CD8-positive, alpha-beta memory T cell (primary cell): ENCODE measurements around the gene C1RL. TPM values are rescaled to one million over a fixed set of nuclear protein-coding genes. Genes with fewer than 3 reads are reported as not detected.

Experiments used
- CTCF ChIA-PET: fragments of 350-600 bp; sonication (Branson Sonifier 250); formaldehyde crosslinking; loops from one replicate; lab custom pipeline; 2021; ENCODE audit warnings: antibody characterized with exemption; lab: Charles Lee
- POLR2A ChIA-PET: fragments of 350-600 bp; sonication (Branson Sonifier 250); formaldehyde crosslinking; loops from one replicate; lab custom pipeline; 2021; ENCODE audit warnings: antibody characterized with exemption; lab: Charles Lee
- DNase-seq, 5 donors: peaks; one replicate each; pipeline versions ENCODE4 v3.0.0 to v3.0.0-alpha.2; 2020 to 2022; ENCODE audit warnings: mixed read lengths in 1 of 5
- H3K27ac ChIP-seq: one replicate; pipeline ENCODE4 v1.7.0; 2013; ENCODE audit warnings: low read depth, mild to moderate bottlenecking, low read length, moderate library complexity
- H3K27me3 ChIP-seq: 2 replicates; pipeline ENCODE4 v1.7.0; 2013; ENCODE audit warnings: low read length, mild to moderate bottlenecking; ENCODE audit not compliant: insufficient read depth, poor library complexity, severe bottlenecking
- H3K36me3 ChIP-seq: 2 replicates; pipeline ENCODE4 v1.7.0; 2013; ENCODE audit warnings: mild to moderate bottlenecking, low read length, moderate library complexity; ENCODE audit not compliant: insufficient read depth
- H3K4me1 ChIP-seq: 2 replicates; pipeline ENCODE4 v1.7.0; 2013; ENCODE audit warnings: mild to moderate bottlenecking, low read length, moderate library complexity; ENCODE audit not compliant: insufficient read depth
- H3K4me3 ChIP-seq: 2 replicates; pipeline ENCODE4 v1.7.0; 2013; ENCODE audit warnings: mild to moderate bottlenecking, low read length
- H3K9me3 ChIP-seq: 2 replicates; pipeline ENCODE4 v1.7.0; 2013; ENCODE audit warnings: mild to moderate bottlenecking, low read length
- H3K27ac Mint-ChIP-seq, 8 donors: one replicate each; pipeline ENCODE4 v1.8.0; 2020 to 2021; ENCODE audit warnings: mixed read lengths in 8 of 8, mild to moderate bottlenecking in 6 of 8, inconsistent platforms in 3 of 8, moderate library complexity in 3 of 8
- H3K27me3 Mint-ChIP-seq, 2 donors: one replicate each; pipeline ENCODE4 v1.8.0; 2020 to 2021; ENCODE audit warnings: mixed read lengths in 2 of 2, mild to moderate bottlenecking in 1 of 2, moderate library complexity in 1 of 2
- H3K36me3 Mint-ChIP-seq, 3 donors: one replicate each; pipeline ENCODE4 v1.8.0; 2020 to 2021; ENCODE audit warnings: mixed read lengths in 3 of 3, inconsistent platforms in 1 of 3, mild to moderate bottlenecking in 1 of 3
- H3K4me1 Mint-ChIP-seq, 3 donors: one replicate each; pipeline ENCODE4 v1.8.0; 2020 to 2021; ENCODE audit warnings: mixed read lengths in 3 of 3, inconsistent platforms in 1 of 3, mild to moderate bottlenecking in 1 of 3
- H3K4me3 Mint-ChIP-seq, 7 donors: one replicate each; pipeline ENCODE4 v1.8.0; 2020 to 2021; ENCODE audit warnings: mixed read lengths in 7 of 7, mild to moderate bottlenecking in 6 of 7, moderate library complexity in 4 of 7, inconsistent platforms in 2 of 7
- H3K9me3 Mint-ChIP-seq, 5 donors: one replicate each; pipeline ENCODE4 v1.8.0; 2020 to 2022; ENCODE audit warnings: mixed read lengths in 5 of 5, mild to moderate bottlenecking in 3 of 5, moderate library complexity in 2 of 5, inconsistent platforms in 1 of 5
- polyA plus RNA-seq: library from polyadenylated mRNA; unstranded; fragments of 300-500 nt; fragmentation: Illumina TruSeq; gene quantifications from one replicate; pipeline ENCODE4 v1.2.3, GENCODE V29; 2021
- total RNA-seq, 2 experiments: library from RNA; stranded (reverse); gene quantifications; one replicate each; pipeline ENCODE4 v1.2.3, GENCODE V29; 2021

C1RL gene
- total and polyA plus RNA-seq, 3 experiments from 2014 or later, result 7.2 to 14.2 (median 12.7) TPM

DNA sequence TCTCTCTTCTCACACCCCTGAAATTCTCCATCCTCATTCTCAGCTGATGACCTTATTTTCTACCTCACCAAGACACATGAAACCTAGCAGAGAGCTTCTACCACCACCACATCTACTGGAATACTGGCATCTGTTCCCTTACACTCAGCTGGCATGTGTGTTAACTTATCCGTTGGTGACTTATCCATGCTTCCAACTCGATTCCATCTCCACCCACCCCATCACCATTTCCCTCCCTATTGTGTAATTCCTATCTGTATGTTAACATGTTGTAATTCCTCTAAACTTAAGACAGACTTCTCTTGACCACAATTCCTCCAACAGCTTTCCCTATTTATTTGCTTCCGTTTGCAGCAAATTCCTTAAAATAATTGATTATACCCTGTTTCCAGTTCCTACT, 33.1 kb downstream of the C1RL start:
- Mint-ChIP-seq H3K4me1 (peaks cover 0 to 10% (median 8%) of the 10 kb centered on the region in 3 donors), H3K36me3 (no peaks in the 10 kb centered on the region), H3K4me3 (no peak overlapping the region), H3K9me3 (no peaks in the 10 kb centered on the region), H3K27me3 (peaks cover 4 to 24% of the 10 kb centered on the region in 2 donors), H3K27ac (peak overlapping the region in 4 of 8 donors; percentile 0 to 18 (median 8))
- H3K36me3 ChIP-seq, result no peaks in the 10 kb centered on the region
- POLR2A ChIA-PET, result no interaction called here
- no peaks in the 10 kb centered on the region for H3K4me1 ChIP-seq
- H3K27me3 ChIP-seq, result no peaks in the 10 kb centered on the region
- DNase-seq, result no peak
- no peak overlapping the region for H3K27ac ChIP-seq
- H3K9me3 ChIP-seq, result no peaks in the 10 kb centered on the region
- CTCF ChIA-PET, result interaction anchor here (1.5 kb wide), 1 partner anchor 77 kb away, joined by 4 read pairs; no protein-coding TSS in a partner anchor
- H3K4me3 ChIP-seq, result no peak overlapping the region

DNA sequence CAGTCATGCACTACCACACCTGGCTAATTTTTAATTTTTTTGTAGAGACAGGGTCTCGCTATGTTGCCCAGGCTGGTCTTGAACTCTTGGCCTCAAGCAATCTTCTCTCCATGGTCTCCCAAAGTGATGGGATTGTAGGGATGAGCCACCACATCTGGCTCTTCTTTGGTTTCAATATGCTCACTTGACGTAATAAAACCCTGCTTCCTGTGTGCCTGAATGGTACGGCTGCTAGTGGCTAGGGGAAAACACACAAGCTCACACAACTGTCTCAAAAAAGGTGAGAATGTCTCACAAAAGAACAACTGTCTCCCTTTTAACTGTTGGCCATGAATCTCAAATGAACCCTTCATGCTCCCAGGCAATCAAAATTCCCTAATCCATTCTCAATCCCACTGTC, 33.5 kb downstream of the C1RL start:
- Mint-ChIP-seq H3K27ac (peak overlapping the region in 5 of 8 donors; percentile 0 to 18 (median 5)), H3K36me3 (no peaks in the 10 kb centered on the region), H3K4me3 (no peak overlapping the region), H3K9me3 (no peaks in the 10 kb centered on the region), H3K27me3 (peaks cover 4 to 28% of the 10 kb centered on the region in 2 donors), H3K4me1 (peaks cover 0 to 10% (median 8%) of the 10 kb centered on the region in 3 donors)
- Histone ChIP-seq H3K36me3 (no peaks in the 10 kb centered on the region), H3K4me3 (no peak overlapping the region), H3K27ac (no peak overlapping the region), H3K4me1 (no peaks in the 10 kb centered on the region), H3K27me3 (no peaks in the 10 kb centered on the region), H3K9me3 (no peaks in the 10 kb centered on the region)
- CTCF ChIA-PET, result interaction anchor here (1.5 kb wide), 1 partner anchor 77 kb away, joined by 4 read pairs; no protein-coding TSS in a partner anchor
- POLR2A ChIA-PET, result no interaction called here
- DNase-seq, result no peak

DNA sequence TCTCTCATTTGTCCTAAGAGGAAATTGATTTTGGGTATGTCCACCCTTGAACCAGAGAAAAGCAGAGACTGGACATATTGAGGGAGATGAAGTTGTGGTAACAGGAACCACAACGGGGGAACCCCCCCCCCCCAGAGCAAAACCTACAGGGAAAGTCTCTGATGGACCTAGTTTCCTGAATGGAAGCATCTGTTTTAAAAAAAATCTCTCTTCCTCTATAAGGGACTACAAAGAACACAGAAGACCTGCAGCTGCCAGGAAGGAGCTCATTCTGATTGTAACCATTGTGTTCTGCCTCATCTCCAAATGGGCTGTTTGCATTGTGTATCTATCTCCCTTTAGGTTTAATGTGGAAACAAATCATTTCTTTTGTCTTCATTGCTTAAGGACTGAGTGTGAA, 35.1 kb downstream of the C1RL start:
- Mint-ChIP-seq H3K27me3 (peaks cover 4 to 30% of the 10 kb centered on the region in 2 donors), H3K4me1 (peaks cover 0 to 10% (median 8%) of the 10 kb centered on the region in 3 donors), H3K27ac (no peak overlapping the region), H3K4me3 (no peak overlapping the region), H3K9me3 (no peaks in the 10 kb centered on the region), H3K36me3 (no peaks in the 10 kb centered on the region)
- no peak overlapping the region for H3K4me3 ChIP-seq
- H3K9me3 ChIP-seq, result no peaks in the 10 kb centered on the region
- DNase-seq, result no peak
- H3K36me3 ChIP-seq, result no peaks in the 10 kb centered on the region
- no peaks in the 10 kb centered on the region for H3K4me1 ChIP-seq
- no peak overlapping the region for H3K27ac ChIP-seq
- ChIA-PET POLR2A (no interaction called here), CTCF (no interaction called here)
- H3K27me3 ChIP-seq, result no peaks in the 10 kb centered on the region

- H3K27ac Mint-ChIP-seq, result peak overlapping the region in 1 of 8 donors; percentile 15
- Histone ChIP-seq H3K4me3 (no peak overlapping the region), H3K27ac (no peak overlapping the region), H3K4me1 (no peaks in the 10 kb centered on the region), H3K27me3 (no peaks in the 10 kb centered on the region), H3K36me3 (no peaks in the 10 kb centered on the region), H3K9me3 (no peaks in the 10 kb centered on the region)
- no peak for DNase-seq
- POLR2A ChIA-PET, result no interaction called here
- peaks cover 0 to 10% (median 8%) of the 10 kb centered on the region in 3 donors for H3K4me1 Mint-ChIP-seq
- CTCF ChIA-PET, result no interaction called here
- H3K9me3 Mint-ChIP-seq, result no peaks in the 10 kb centered on the region
- H3K4me3 Mint-ChIP-seq, result no peak overlapping the region
- no peaks in the 10 kb centered on the region for H3K36me3 Mint-ChIP-seq
- H3K27me3 Mint-ChIP-seq, result peaks cover 4 to 38% of the 10 kb centered on the region in 2 donors
Observed at GRCh38 chr12:7072554-7072953, 36.5 kb downstream of the C1RL start.

- DNase-seq, result no peak
- Histone ChIP-seq H3K4me3 (no peak overlapping the region), H3K4me1 (no peaks in the 10 kb centered on the region), H3K27ac (no peak overlapping the region), H3K36me3 (no peaks in the 10 kb centered on the region), H3K9me3 (no peaks in the 10 kb centered on the region), H3K27me3 (no peaks in the 10 kb centered on the region)
- no peaks in the 10 kb centered on the region for H3K9me3 Mint-ChIP-seq
- ChIA-PET POLR2A (no interaction called here), CTCF (no interaction called here)
- H3K36me3 Mint-ChIP-seq, result no peaks in the 10 kb centered on the region
- peaks cover 4 to 41% of the 10 kb centered on the region in 2 donors for H3K27me3 Mint-ChIP-seq
- peaks cover 0 to 10% (median 8%) of the 10 kb centered on the region in 3 donors for H3K4me1 Mint-ChIP-seq
- H3K27ac Mint-ChIP-seq, result peak overlapping the region in 1 of 8 donors; percentile 52
- no peak overlapping the region for H3K4me3 Mint-ChIP-seq
Observed at GRCh38 chr12:7072035-7072434, 37.0 kb downstream of the C1RL start.

GRCh38 chr12:7069386-7069785, 39.6 kb downstream of the C1RL start:
- ChIA-PET CTCF (no interaction called here), POLR2A (no interaction called here)
- no peaks in the 10 kb centered on the region for H3K9me3 Mint-ChIP-seq
- H3K4me3 Mint-ChIP-seq, result no peak overlapping the region
- peak overlapping the region in 1 of 8 donors; percentile 35 for H3K27ac Mint-ChIP-seq
- Histone ChIP-seq H3K4me1 (no peaks in the 10 kb centered on the region), H3K27ac (no peak overlapping the region), H3K27me3 (no peaks in the 10 kb centered on the region), H3K9me3 (no peaks in the 10 kb centered on the region), H3K4me3 (no peak overlapping the region), H3K36me3 (no peaks in the 10 kb centered on the region)
- no peak for DNase-seq
- H3K27me3 Mint-ChIP-seq, result peaks cover 0 to 41% of the 10 kb centered on the region in 2 donors
- no peaks in the 10 kb centered on the region for H3K4me1 Mint-ChIP-seq
- H3K36me3 Mint-ChIP-seq, result no peaks in the 10 kb centered on the region

DNA sequence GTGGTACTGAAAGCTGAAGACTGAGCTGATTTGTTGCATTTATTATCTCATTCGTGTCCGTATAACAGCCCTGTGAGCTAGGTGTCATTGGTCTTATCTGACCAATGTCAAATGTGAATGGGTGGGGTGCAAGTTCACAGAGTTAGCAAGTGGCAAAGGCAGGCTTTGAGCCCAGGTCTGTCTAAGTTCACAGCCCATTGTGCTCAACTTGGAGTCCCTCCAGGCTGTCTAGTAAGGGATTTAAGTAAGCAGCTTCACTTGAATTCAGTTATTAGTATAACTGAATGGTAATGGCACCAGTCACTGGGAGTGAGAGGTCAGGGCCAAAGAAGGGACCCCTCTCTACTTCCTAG, 40.0 kb downstream of the C1RL start:
- H3K27me3 ChIP-seq, result no peaks in the 10 kb centered on the region
- CTCF ChIA-PET, result no interaction called here
- Mint-ChIP-seq H3K9me3 (no peaks in the 10 kb centered on the region), H3K27ac (peak overlapping the region in 1 of 8 donors; percentile 35), H3K4me1 (no peaks in the 10 kb centered on the region), H3K4me3 (no peak overlapping the region), H3K36me3 (no peaks in the 10 kb centered on the region), H3K27me3 (peaks cover 0 to 38% of the 10 kb centered on the region in 2 donors)
- no peak overlapping the region for H3K27ac ChIP-seq
- H3K4me1 ChIP-seq, result no peaks in the 10 kb centered on the region
- H3K9me3 ChIP-seq, result no peaks in the 10 kb centered on the region
- no peaks in the 10 kb centered on the region for H3K36me3 ChIP-seq
- POLR2A ChIA-PET, result no interaction called here
- no peak overlapping the region for H3K4me3 ChIP-seq
- no peak for DNase-seq

DNA sequence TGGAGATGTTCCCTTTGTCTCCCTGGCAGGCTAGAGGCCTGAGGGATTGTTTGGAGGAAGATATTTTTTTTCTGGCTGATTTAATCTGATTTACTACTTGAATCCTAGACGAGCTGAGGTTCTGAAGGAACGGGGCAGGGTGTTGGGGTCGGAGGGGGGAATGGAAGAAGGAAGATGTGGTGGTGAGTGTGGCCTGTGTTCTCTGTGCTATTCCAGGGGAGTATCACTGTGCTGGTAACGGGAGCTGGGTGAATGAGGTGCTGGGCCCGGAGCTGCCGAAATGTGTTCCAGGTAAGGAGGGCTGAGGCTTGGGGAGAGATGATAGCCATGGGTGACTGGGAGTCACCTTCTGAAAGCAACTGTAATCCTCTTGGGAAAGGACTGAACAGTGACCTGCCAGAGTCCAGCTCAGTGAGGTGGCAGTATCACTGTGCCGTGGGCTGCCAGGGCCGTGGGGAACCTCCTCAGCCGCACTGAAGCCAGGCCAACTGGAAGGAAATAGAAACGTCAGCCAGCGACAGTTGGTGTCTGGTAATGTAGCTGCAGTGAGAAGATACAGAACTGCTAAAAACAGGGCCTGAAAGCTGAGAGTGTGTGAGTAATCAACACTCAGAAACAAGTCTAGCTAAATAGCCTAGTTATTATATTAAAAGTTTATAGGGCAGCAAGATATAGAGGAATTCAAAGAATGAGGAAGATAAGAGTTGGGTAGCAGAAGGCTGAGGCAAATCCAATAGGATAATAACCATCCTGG, 40.6 kb downstream of the C1RL start:
- Histone ChIP-seq H3K27me3 (no peaks in the 10 kb centered on the region), H3K36me3 (no peaks in the 10 kb centered on the region), H3K4me1 (no peaks in the 10 kb centered on the region), H3K4me3 (no peak overlapping the region), H3K9me3 (no peaks in the 10 kb centered on the region), H3K27ac (no peak overlapping the region)
- peaks cover 0 to 35% of the 10 kb centered on the region in 2 donors for H3K27me3 Mint-ChIP-seq
- no peaks in the 10 kb centered on the region for H3K36me3 Mint-ChIP-seq
- ChIA-PET CTCF (interaction anchor here (0.8 kb wide), 1 partner anchor 25 kb away, joined by 3 read pairs; no protein-coding TSS in a partner anchor), POLR2A (no interaction called here)
- no peak for DNase-seq
- H3K9me3 Mint-ChIP-seq, result no peaks in the 10 kb centered on the region
- no peaks in the 10 kb centered on the region for H3K4me1 Mint-ChIP-seq
- H3K27ac Mint-ChIP-seq, result no peak overlapping the region
- H3K4me3 Mint-ChIP-seq, result no peak overlapping the region
